Neural progenitor cell (in vitro differentiated cells): ENCODE results near the gene MID2. TPM values are rescaled to one million over a fixed set of nuclear protein-coding genes. Genes with fewer than 3 reads are reported as not detected.

ENCODE experiments used
- DNase-seq: peaks from one replicate; pipeline ENCODE4 v3.0.0-alpha.2; 2016; ENCODE audit warnings: low spot score
- H2AFZ ChIP-seq: fragments of 200-600 bp; sonication (generic); replicated peaks from 2 replicates; pipeline ENCODE4 v1.6.1; 2016; ENCODE audit warnings: antibody characterized with exemption
- H3F3A ChIP-seq: fragments of 200-600 bp; sonication (generic); 2 replicates; pipeline ENCODE4 v1.6.1; 2016; ENCODE audit warnings: antibody characterized with exemption, low read depth
- H3K27ac ChIP-seq: fragments of 200-600 bp; sonication (generic); 2 replicates; pipeline ENCODE4 v1.5.1; 2016; ENCODE audit warnings: mild to moderate bottlenecking
- H3K27me3 ChIP-seq: fragments of 200-600 bp; sonication (generic); 2 replicates; pipeline ENCODE4 v1.6.1; 2016; ENCODE audit warnings: mild to moderate bottlenecking, moderate library complexity
- H3K36me3 ChIP-seq: fragments of 200-600 bp; sonication (generic); 2 replicates; pipeline ENCODE4 v1.5.1; 2016
- H3K4me1 ChIP-seq: fragments of 200-600 bp; sonication (generic); 2 replicates; pipeline ENCODE4 v1.6.1; 2016; ENCODE audit warnings: mixed run types
- H3K4me2 ChIP-seq: fragments of 200-600 bp; sonication (generic); 2 replicates; pipeline ENCODE4 v1.6.1; 2016
- H3K4me3 ChIP-seq: fragments of 200-600 bp; sonication (generic); 2 replicates; pipeline ENCODE4 v1.5.1; 2016
- H3K79me2 ChIP-seq: fragments of 200-600 bp; sonication (generic); 2 replicates; pipeline ENCODE4 v1.6.1; 2016; ENCODE audit warnings: low read depth
- H3K9ac ChIP-seq: fragments of 200-600 bp; sonication (generic); 2 replicates; pipeline ENCODE4 v1.6.1; 2016
- H3K9me3 ChIP-seq: fragments of 200-600 bp; sonication (generic); 2 replicates; pipeline ENCODE4 v1.5.1; 2016; ENCODE audit warnings: low read depth
- H4K20me1 ChIP-seq: fragments of 200-600 bp; sonication (generic); 2 replicates; pipeline ENCODE4 v1.6.1; 2016; ENCODE audit warnings: low read depth
- H3K27ac Mint-ChIP-seq: 3 replicates; pipeline ENCODE4 v1.8.0; 2021; ENCODE audit warnings: mixed read lengths
- H3K27me3 Mint-ChIP-seq: 2 replicates; pipeline ENCODE4 v1.8.0; 2022; ENCODE audit warnings: low read depth, mild to moderate bottlenecking, inconsistent platforms, moderate library complexity, mixed read lengths; ENCODE audit not compliant: insufficient read depth
- H3K36me3 Mint-ChIP-seq: 3 replicates; pipeline ENCODE4 v1.8.0; 2021; ENCODE audit warnings: mixed read lengths
- H3K4me1 Mint-ChIP-seq: 3 replicates; pipeline ENCODE4 v1.8.0; 2021; ENCODE audit warnings: mixed read lengths
- H3K4me3 Mint-ChIP-seq: 3 replicates; pipeline ENCODE4 v1.8.0; 2021; ENCODE audit warnings: mild to moderate bottlenecking, moderate library complexity, mixed read lengths
- H3K9me3 Mint-ChIP-seq: 3 replicates; pipeline ENCODE4 v1.8.0; 2020; ENCODE audit warnings: mixed read lengths
- EZH2 ChIP-seq: fragments of 200-600 bp; sonication (generic); IDR thresholded peaks from 2 replicates; pipeline ENCODE4 v1.6.1; 2017; ENCODE audit warnings: antibody characterized with exemption, mild to moderate bottlenecking, moderate library complexity
- EZH2phosphoT487 ChIP-seq: fragments of 200-600 bp; sonication (generic); IDR thresholded peaks from 2 replicates; pipeline ENCODE4 v1.6.1; 2017; ENCODE audit warnings: antibody characterized with exemption
- total RNA-seq: library from RNA; depleted of rRNA; stranded (reverse); fragments of >200 nt; gene quantifications from 2 replicates; pipeline ENCODE4 v1.2.3, GENCODE V29; 2015; ENCODE audit warnings: low replicate concordance
- TF ChIP-seq, protein P1 (sequence below): fragments of 200-600 bp; sonication (generic); IDR thresholded peaks from 2 replicates; pipeline ENCODE4 v1.5.1; 2017; ENCODE audit warnings: antibody characterized with exemption, mild to moderate bottlenecking

The MID2 gene
- total RNA-seq, 1 donor from 2014 or later, result 1.2 TPM

DNA sequence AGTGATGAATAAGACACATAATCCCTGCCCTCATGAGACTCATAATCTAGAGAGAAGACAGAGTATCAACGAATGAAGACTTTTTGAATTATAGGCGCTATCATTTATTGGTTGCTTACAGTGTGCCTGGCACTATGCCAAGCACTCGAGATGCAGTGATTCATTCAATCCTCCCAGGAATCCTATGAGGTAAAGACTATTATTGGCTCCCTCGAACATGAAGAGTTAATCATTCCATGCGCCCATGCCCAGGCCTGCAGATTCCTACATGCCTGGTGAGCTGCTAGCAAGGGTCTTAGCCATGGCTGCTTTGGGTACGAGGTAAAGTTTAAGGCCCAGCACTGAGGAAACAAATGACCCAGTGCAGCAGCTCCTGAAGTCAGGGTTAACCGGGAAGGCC, 109.5 kb downstream of the MID2 start:
- Mint-ChIP-seq H3K36me3 (no peaks in the 10 kb centered on the region), H3K27me3 (peaks cover 5% of the 10 kb centered on the region), H3K4me3 (no peak overlapping the region), H3K27ac (no peak overlapping the region), H3K4me1 (no peaks in the 10 kb centered on the region), H3K9me3 (peaks cover 4% of the 10 kb centered on the region)
- Histone ChIP-seq H3K27me3 (peaks cover 16% of the 10 kb centered on the region), H3K9me3 (no peaks in the 10 kb centered on the region), H3K36me3 (no peaks in the 10 kb centered on the region), H3K4me2 (peak overlapping the region; percentile 73), H3K4me3 (no peak overlapping the region), H3K9ac (no peak overlapping the region), H3K79me2 (no peaks in the 10 kb centered on the region), H3K27ac (no peak overlapping the region), H4K20me1 (no peaks in the 10 kb centered on the region), H2AFZ (no peak overlapping the region), H3K4me1 (no peaks in the 10 kb centered on the region), H3F3A (no peaks in the 10 kb centered on the region)
- no peak for TF ChIP-seq EZH2phosphoT487
- TF ChIP-seq, protein P1, sequence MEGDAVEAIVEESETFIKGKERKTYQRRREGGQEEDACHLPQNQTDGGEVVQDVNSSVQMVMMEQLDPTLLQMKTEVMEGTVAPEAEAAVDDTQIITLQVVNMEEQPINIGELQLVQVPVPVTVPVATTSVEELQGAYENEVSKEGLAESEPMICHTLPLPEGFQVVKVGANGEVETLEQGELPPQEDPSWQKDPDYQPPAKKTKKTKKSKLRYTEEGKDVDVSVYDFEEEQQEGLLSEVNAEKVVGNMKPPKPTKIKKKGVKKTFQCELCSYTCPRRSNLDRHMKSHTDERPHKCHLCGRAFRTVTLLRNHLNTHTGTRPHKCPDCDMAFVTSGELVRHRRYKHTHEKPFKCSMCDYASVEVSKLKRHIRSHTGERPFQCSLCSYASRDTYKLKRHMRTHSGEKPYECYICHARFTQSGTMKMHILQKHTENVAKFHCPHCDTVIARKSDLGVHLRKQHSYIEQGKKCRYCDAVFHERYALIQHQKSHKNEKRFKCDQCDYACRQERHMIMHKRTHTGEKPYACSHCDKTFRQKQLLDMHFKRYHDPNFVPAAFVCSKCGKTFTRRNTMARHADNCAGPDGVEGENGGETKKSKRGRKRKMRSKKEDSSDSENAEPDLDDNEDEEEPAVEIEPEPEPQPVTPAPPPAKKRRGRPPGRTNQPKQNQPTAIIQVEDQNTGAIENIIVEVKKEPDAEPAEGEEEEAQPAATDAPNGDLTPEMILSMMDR, result no peak
- no peak for DNase-seq

DNA sequence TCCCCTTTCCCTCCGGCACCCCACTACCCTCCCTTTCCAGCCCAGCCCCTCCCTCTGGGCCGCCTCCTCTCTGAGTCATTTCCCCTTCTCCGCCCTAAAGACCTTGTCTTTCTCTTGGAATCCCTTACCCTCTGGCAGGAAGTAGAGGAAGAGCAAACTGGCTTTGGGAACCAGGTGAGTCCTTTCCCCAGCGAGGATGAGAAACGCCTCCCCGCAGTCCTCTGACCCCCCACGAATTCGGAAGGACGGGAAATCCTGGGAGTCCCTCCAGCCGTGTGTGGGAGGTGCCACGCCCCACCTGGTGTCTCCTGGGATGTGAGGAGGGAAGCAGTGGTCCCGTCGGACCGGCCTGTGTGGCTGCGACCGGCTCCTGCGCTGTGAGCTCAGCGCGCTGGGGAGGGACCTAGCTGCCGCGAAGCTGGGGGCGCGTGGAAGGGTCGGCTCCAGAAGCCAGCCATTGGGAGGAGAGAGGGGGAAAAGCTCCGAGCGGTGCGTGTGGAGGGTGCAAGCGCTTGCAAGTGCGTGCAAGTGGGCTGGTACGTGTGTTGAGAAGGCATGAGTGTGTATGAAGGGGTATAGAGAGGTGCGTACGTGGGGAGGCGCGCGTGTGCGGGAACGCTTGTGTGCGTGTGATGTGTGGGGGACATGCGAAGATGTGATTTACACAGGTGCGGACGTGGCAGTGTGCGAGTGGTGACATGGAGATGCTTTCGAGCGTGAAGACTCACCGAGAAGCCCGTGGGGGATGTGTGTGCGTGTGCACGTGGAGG, 110.2 kb downstream of the MID2 start:
- Histone ChIP-seq H2AFZ (peak overlapping the region; percentile 84), H3K4me3 (peak overlapping the region; percentile 47), H3F3A (no peaks in the 10 kb centered on the region), H3K4me2 (peak overlapping the region; percentile 73), H3K79me2 (no peaks in the 10 kb centered on the region), H3K4me1 (no peaks in the 10 kb centered on the region), H4K20me1 (no peaks in the 10 kb centered on the region), H3K27ac (no peak overlapping the region), H3K9me3 (no peaks in the 10 kb centered on the region), H3K9ac (no peak overlapping the region), H3K27me3 (peaks cover 16% of the 10 kb centered on the region), H3K36me3 (no peaks in the 10 kb centered on the region)
- DNase-seq, result peak; percentile 23
- H3K4me1 Mint-ChIP-seq, result no peaks in the 10 kb centered on the region
- TF ChIP-seq EZH2phosphoT487, result no peak
- TF ChIP-seq EZH2, result no peak
- TF ChIP-seq, protein P1, result no peak
- peaks cover 5% of the 10 kb centered on the region for H3K27me3 Mint-ChIP-seq
- no peak overlapping the region for H3K27ac Mint-ChIP-seq
- peaks cover 4% of the 10 kb centered on the region for H3K9me3 Mint-ChIP-seq
- no peak overlapping the region for H3K4me3 Mint-ChIP-seq
- H3K36me3 Mint-ChIP-seq, result no peaks in the 10 kb centered on the region

DNA sequence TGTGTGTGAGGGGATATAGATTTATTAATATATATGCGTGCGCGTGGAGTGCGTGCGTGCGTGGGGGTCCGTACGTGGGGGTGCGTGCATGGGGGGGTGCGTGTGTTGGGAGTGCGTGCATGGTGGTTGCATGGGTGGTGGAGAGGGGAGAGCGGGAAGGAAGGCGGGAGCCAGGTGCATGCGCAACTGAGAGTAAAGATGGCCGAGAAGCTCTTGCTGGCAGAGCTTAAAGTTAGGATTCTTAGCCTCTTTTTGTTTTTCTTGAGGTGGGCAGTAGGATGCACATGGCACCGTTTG, 110.7 kb downstream of the MID2 start:
- Histone ChIP-seq H3K9ac (no peak overlapping the region), H3K4me2 (peak overlapping the region; percentile 73), H4K20me1 (no peaks in the 10 kb centered on the region), H3K9me3 (no peaks in the 10 kb centered on the region), H3K4me3 (peak overlapping the region; percentile 47), H3F3A (no peaks in the 10 kb centered on the region), H3K79me2 (no peaks in the 10 kb centered on the region), H3K27ac (no peak overlapping the region), H3K36me3 (no peaks in the 10 kb centered on the region), H3K27me3 (peaks cover 16% of the 10 kb centered on the region), H3K4me1 (no peaks in the 10 kb centered on the region), H2AFZ (peak overlapping the region; percentile 84)
- DNase-seq, result no peak
- Mint-ChIP-seq H3K27ac (no peak overlapping the region), H3K4me1 (no peaks in the 10 kb centered on the region), H3K4me3 (no peak overlapping the region), H3K27me3 (peaks cover 5% of the 10 kb centered on the region), H3K36me3 (no peaks in the 10 kb centered on the region), H3K9me3 (peaks cover 4% of the 10 kb centered on the region)
- TF ChIP-seq EZH2phosphoT487 (no peak), EZH2 (no peak)
- TF ChIP-seq, protein P1, result no peak
